ENCODE results near the gene MBD3L3.
"Not testable (repeated sequence)": the region's sequence is repeated elsewhere in the genome, so short reads cannot be mapped to it uniquely, and the experiment has no call there.

The MBD3L3 gene

GRCh38 chr19:7058576-7058975, at the start of gene MBD3L3:
TSS of gene MBD3L3 (minus strand) at chr19:7058676. CDS start at chr19:7058605, 71 bp downstream.
- DNase-seq (ENCODE audit: low read depth); H3K4me3 ChIP-seq (ENCODE audit: control insufficient read depth, low read depth, low read length): not testable (repeated sequence)

GRCh38 chr19:7106711-7107657, 48.5 kb upstream of the MBD3L3 start:
- DNase-seq (ENCODE audit: low read depth) = no peak
- no peak for TF ChIP-seq CTCF (IDR thresholded peaks at IDR 0.05; ENCODE audit: control insufficient read depth, insufficient read depth, low read depth, low read length, missing control alignments)
- no peak overlapping the region for H3K4me3 ChIP-seq (ENCODE audit: control insufficient read depth, low read depth, low read length)

GRCh38 chr19:7104747-7105447, 46.4 kb upstream of the MBD3L3 start:
- DNase-seq (ENCODE audit: low read depth) = no peak
- no peak for TF ChIP-seq CTCF (IDR thresholded peaks at IDR 0.05; ENCODE audit: control insufficient read depth, insufficient read depth, low read depth, low read length, missing control alignments)
- no peak overlapping the region for H3K4me3 ChIP-seq (ENCODE audit: control insufficient read depth, low read depth, low read length)

- no peak overlapping the region for H3K4me3 ChIP-seq (ENCODE audit: control insufficient read depth, low read depth, low read length)
- no peak for TF ChIP-seq CTCF (IDR thresholded peaks at IDR 0.05; ENCODE audit: control insufficient read depth, insufficient read depth, low read depth, low read length, missing control alignments)
- DNase-seq (ENCODE audit: low read depth) = no peak
Observed at GRCh38 chr19:7101498-7102253, 43.2 kb upstream of the MBD3L3 start.

- no peak for DNase-seq (ENCODE audit: low read depth)
- H3K4me3 ChIP-seq (ENCODE audit: control insufficient read depth, low read depth, low read length) = peak overlapping the region; percentile 56
- TF ChIP-seq CTCF (IDR thresholded peaks at IDR 0.05; ENCODE audit: control insufficient read depth, insufficient read depth, low read depth, low read length, missing control alignments) = no peak
Observed at GRCh38 chr19:7099597-7099921, 41.1 kb upstream of the MBD3L3 start.

GRCh38 chr19:7098701-7099596, 40.5 kb upstream of the MBD3L3 start:
- peak overlapping the region; percentile 56 for H3K4me3 ChIP-seq (ENCODE audit: control insufficient read depth, low read depth, low read length)
- peak; percentile 58 for DNase-seq (ENCODE audit: low read depth)
- TF ChIP-seq CTCF (IDR thresholded peaks at IDR 0.05; ENCODE audit: control insufficient read depth, insufficient read depth, low read depth, low read length, missing control alignments) = no peak
